Activated gamma-delta T cell treated with Interleukin-2 at 50 U/mL for 16 hours (primary cell): Measurements from ENCODE around the gene TLCD3B.
A peak's percentile ranks its signal among the peaks of the same experiment; 100 is the strongest.
"Not testable (repeated sequence)": the region's sequence is repeated elsewhere in the genome, so short reads cannot be mapped to it uniquely, and the experiment has no call there.

ENCODE experiments used
- DNase-seq: peaks from one replicate; pipeline ENCODE4 v3.0.0-alpha.2; 2020

Gene TLCD3B

DNA sequence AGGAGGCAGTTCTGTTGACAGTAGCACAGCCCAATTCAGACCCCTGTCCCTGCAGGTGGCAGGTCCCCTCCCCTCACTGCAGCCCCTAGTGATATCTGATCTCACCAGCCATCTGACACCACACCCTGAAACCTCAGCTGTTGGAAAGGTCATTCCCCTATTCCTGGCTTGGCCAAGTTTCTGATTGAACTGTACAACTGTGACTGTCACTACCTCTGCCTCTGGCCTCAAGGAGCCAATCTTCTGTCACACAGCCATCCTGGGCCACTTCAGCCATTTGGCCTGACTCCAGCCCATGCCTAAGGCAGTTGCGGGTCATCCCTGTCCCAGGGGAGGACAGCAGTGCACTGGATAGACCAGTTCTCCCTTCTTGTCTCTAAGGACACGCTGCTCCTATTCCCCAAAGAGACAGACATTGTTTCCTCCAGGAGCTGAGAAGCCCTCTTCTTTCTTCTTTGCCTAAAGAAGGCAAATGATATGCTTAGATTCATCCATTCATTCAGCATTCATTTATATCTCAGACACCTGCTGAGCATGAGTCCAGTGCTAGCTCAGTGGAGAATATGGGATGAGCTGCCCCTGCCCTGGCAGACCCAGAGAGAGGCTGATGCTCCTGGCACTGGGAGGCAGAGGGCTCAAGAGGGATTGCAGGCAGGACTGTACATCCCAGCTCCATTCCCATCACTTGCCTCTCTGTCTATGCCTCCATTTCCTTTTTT is 29.9 kb upstream of the TLCD3B start:
- no peak for DNase-seq

DNA sequence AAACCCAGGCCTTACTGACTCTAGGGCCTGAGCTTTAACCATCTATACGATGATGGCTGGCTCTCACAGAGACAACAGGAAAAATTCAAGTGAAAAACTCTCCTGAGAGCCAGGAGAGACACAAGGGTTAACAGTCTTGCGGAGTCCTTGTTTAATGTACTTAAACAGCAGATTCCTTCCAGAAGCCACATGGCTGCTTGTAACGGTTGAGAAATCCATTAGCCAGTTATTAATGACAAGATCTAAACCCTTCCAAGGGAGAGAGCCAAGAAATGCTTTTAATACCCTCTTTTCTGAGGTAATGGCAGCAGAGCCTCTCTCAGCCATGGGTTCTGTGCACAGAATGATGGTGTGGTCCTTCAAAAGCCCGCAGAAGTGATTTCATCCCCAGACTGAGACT is 29.3 kb upstream of the TLCD3B start:
- no peak for DNase-seq

DNA sequence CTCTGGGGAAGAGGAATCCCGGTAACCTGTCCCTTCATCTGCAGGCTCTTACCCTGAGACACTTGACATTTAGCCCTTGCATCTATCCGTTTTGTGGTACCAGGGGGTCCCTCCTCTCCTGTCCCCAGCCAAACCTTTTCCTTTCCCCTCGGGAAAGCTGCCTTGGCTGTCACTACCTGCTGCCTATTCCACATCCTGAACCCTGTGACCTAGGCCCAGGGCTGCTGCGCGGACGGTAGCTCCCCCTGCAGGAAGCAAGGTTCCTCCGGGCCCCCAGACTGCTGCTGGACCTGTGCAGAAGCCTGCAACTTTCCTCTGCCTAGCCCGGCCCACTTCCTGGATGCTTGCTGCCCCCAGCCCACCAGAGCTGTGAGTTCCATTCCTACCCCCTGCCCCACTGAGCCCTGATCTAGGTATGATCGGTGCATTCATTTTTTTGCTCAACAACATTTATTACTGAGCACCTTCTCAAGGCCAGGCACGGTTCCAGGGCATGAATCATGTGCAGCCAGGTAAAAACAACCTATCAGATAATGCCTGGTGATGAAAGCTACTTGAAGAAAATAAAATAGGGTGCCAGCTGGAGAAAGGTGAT is 24.0 kb upstream of the TLCD3B start:
- DNase-seq: peak; percentile 33

DNA sequence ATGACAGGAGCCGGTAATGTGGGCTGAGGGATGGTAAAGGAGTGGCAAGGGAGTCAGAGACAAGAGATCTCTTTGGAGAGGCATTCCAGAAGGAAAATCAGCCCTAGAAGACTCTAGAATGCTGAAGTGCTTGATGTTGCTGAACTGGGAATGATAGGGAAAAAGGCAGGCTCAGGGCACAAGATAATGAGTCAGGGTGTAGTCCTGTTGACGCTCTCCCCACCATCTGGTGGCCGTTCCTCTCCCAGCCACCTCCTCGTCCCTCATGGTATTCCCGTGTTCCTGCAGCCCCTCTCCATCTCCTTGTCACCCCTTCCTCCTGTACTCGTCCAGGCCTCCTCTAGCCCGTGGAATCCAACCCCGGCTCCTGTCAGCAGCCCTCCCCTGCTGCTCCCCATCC is 23.4 kb upstream of the TLCD3B start:
- DNase-seq: no peak

DNA sequence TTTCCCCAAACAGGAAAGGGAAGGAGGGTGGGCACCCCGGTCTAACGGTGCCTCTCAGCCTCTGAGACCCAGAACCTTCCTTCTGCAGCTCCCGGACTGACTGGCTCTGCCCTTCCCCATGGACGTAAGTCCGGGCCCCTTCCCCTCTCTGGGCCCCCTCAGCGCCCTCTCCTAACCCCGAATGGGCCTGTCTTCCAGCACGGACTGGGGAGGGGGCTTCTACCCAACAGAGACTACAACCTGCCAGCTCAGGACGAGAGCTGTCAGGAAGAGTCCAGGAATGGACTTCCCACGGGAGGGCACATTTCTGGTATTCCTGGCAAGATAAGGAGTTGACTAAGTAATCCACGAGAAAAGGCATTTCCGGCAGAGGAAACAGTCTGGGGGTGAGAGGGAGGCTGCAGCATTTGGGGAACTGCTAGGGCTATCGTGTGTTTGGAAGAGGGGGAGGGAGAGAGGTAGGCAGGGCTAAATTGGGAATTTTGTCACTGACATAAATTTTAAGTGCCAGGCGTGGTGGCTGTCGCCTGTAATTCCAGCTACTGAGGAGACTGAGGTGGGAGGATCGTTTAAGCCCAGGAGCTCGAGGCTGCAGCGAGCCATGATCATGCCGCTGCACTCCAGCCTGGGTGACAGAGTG is 22.4 kb upstream of the TLCD3B start:
- no peak for DNase-seq

DNA sequence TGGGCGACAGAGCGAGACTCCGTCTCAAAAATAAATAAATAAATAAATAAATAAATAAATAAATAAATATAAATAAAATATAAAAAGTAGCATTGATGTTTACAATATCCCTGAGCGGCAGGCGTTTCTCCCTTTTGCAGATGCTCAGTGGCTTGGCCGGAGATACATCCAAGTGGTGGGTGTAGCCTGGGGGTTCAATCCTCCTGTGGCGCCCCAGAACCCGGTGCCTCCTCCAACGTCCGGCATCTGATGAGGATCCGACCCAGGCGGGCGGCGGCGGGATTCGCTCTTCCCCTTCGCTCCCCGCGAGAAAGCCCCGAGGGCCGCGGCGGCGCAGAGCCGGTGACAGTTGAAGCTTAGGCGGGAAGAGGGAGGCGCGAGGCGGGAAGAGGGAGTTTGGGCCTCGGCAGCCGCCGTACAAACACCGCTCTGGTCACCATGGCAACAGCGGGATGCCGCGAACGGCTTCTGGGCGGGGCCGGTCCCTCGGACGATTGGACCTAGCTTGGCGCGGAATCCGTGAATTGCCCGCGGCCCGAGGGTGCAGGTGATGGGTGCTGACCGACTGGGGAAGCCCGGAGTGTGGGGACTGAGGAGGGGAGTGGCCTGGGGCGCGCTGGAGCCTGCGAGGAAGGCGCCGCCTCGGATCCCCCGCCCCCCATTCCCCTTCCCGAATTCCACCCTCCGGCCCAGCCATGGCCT is 21.8 kb upstream of the TLCD3B start:
- DNase-seq: peak; percentile 86

DNA sequence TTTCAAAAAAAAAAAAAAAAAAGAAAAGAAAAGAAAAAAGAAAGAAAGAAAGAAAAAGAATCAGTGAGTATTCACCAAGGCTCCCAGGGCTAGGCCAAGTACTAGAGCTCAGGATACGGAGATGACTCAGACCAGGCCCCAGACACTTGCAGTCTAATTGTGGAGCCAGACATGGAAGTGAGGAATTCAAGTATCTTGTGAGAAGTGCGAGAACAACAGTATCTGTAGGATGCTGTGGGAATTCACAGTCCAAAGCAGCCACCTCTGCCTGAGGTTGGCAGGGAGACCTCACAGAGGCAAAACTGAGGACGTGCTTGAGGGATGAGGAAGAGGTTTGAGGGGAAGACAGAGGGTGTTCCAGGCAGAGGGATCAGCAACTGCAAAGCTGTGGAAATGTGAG is 20.4 kb upstream of the TLCD3B start:
- no peak for DNase-seq

DNA sequence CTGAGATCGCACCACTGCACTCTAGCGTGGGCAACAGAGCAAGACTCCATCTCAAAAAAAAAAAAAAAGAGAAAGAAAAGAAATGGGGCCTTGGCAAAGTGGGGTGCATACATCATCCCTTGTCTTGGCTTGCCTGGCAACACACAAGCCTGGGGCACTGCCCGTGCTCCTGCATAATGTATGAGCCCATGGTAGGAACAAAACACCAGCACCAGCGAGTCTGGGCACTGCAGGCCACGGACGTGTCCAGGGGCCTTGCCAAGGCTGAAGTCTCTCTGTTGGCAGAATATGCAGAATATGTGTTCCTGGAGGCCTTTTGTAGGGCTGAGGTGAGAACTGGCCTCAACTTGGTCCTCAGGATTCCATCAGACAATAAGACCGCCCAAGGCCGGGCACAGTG is 18.8 kb upstream of the TLCD3B start:
- DNase-seq: no peak

DNA sequence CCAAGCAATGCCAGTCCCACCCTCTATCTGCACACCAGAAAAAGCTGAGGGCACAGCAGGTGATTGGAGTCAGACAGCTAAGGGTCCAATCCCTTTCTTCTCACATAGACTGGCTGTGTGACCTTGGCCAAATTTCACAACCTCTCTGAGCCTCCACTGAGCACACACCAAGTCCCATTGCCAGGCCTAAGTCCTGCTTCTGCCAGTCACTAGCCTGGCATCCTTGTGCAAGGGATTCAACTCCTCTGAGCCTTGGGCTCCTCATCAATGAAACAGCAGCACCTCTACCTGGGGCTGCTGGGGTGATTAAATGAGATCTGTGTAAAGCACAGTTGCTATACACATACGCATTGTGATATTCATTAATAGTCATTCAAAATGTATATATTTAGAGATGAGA is 15.5 kb upstream of the TLCD3B start:
- DNase-seq: no peak

DNA sequence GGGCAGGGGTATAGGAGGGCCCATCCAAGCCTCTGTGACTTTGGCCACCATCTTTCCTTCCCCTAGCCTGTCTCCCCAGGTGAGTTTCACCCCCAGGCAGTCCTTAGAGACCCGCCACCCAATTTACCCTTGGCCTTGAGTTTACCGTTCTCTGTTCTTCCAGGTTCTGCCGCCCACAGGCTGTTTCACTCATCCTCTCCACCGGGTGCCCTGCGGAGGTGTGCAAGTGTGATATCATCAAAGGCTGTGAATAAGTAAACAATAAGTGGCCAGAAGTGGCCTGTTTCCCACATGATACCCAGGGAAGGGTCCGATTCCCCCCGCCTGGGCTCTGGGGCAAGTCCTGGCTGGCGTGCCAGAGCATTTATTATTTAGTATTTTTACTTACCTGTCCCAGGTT is 15.1 kb upstream of the TLCD3B start:
- no peak for DNase-seq

DNA sequence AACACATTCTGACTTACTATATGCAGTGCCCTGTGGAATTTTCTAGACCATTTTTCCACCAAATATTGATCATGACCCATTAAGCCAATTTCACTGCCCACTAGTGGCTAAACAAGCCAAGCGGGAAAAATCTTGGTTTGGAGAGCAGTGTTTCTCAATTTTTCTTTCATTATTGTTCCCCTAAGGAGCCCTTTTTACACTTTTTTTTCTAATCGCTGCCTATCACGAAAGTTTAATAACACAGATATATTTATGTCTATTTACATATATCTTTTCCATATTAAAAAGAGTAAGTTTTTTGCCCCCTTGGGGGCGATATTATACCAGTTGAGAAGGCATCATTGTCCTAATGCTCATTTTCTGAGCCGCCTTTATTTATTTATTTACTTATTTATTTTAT is 10.8 kb upstream of the TLCD3B start:
- no peak for DNase-seq

DNA sequence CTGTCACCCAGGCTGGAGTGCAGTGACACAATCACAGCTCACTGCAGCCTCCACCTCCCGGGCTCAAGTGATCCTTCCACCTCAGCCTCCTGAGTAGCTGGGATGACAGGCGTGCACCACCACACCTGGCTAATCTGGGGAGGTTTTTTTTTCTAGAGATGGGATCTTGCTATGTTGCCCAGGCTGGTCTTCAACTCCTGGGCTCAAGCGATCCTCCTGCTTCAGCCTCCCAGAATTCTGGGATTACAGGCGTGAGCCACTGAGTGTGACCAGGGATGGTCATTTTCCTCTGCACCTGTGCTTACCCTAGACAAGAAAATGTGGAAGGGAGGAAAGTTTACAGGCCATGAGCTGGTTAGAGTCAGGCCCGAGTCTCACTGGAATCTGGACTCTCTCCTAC is 9.6 kb upstream of the TLCD3B start:
- not testable (repeated sequence) for DNase-seq

DNA sequence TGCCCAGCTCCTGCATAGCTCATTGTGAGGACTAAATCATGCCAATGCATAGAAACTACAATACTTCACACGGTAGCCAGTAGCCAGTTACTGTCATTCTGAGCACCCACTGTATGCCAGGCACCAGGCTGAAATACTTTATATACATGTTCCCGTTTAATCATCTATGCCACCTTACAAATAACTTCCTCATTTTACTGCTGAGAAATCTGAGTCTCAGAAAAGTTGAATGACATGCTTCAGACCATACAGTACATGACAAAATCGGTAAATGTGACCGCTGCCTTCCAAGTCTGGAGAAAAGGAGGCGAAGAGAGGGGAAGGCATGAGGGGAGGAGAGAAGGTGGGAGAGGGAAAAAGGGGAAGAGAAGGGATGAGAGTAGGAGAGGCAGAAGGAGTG is 9.2 kb upstream of the TLCD3B start:
- no peak for DNase-seq

DNA sequence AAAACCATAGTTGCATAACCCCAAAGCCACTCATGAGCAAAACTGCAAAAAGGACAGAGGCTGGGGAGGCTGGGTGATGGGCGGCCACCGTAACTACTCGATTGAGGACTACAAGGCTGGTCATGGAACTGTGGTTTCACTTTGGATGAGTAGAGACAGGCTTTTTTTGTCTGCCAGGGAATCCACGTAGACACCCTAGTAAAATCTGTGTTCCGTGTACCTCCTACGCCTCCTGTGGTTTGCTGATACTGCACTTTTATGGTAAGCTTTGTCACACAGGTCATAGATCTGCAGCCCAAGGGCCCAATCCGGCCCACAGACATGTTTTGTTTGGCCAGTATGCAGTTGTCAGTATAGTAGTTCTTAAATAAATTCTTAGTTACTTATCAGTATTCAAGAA is 2.2 kb upstream of the TLCD3B start:
- no peak for DNase-seq

DNA sequence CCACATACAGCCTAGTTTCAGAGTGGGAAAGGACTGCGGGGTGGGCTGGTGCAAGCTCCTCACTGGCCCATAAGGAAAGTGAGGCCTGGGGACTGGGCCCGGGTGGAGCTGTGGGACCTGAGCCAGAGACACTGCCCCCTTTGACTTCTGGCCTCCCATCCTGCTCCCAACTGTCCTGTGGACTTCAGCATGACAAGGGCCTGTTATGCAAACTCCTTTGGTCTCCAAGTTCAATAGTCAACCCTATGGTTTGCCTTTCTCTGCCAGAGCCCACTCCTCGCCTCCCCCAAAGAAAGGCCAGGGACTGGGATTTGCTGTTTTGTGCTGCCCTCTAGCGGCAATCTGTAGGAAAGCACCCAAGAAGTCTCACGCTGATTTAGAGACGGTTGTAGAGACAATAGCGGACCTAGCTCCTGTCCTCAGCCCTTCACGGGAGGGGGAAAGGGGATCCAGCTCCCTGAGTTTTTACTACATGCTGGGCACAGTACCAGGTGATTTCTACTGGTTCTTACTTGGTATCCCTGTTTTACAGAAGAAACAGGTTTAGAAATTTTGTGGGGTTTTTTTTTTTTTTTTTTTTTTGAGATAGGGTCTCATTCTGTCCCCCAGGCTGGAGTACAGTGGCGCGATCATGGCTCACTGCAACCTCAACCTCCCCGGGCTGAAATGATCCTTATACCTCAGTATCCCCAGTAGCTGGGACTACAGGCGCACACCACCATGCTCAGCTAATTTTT is 1.2 kb upstream of the TLCD3B start:
- DNase-seq: peak; percentile 52

DNA sequence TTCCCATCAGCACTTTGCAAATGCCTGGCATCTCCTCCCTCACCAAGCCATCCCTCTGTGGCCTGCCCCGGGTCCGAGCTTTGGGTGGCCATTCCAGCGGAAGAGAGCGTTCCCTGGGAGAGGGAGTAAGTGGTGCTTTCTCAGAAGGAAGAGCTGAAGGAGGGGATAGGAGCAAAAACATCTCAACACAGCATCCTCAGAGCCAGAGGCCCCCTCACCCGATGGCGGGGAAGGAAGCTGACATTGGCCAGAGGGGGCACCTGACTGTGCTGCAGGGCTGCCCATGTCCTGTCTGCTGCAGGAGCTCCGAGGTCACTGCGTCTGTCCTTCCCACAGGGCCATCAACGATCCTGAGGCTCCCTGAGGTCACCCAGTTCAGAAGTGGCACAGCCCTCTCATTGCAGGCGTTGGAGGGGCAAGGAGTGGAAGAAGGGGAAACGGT is 427 bp upstream of the TLCD3B start:
- DNase-seq: no peak

DNA sequence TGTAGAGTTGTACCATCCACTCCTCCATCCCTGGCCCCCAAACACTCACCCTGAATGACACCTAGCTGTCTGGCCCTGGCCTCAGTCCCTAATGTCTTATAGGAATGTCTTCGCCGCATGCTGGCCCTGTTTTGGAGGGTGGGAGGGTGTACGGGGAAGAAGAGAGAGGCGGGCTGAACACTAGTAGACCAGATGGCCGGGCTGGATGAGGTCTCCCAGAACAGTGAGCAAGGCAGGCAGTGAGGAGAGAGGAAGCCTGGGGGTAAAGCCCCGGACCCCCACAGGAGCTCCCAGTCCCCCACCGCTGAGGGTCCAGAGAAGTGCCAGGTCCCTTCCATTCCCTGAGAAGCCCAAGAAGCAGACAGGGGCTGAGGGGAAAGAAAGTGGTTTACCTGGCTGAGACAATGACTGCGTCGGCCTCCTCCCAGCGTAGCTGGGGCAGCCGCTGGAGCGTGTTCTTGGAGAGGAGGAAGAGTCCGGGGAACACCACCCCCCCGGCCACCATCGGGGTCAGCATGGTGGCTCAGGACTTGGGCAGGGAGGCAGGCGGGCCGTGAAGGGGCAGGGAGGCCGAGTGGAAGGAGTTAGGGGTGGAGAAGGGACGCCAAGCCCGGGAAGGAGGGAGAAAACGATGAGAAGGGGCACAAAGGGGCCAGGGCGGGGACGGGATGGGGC is 923 bp downstream of the TLCD3B start:
- no peak for DNase-seq

DNA sequence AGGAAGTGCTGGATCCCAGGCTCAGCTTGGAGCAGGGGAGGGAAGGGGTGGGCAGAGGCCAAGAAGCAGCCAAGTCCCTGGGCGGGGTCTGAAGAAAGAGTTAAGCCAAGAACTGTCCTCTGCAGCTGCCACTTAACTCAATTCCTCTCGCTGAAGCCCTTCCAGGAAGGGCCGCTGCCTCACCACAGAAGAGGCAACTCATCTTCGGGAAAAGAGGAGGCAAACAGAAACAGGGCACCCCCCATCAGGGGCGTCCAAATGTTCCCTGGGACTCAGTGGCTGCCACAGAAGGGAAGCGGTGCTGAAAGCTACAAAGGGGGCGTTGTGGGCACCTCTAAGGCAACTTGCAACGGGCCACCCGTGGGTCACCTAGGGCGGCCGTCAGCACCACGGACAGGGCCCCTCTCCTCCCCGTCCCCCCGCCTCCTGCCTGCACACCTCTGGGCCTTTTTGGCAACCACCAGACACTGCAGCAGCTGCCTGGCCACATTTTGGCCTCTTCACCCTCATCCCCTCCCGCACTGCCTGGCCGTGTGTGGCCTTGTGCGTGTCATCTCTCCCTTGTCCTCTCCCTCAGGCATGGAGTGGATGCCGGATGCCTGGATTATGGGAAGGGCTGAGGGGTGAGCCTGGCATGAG is 2.5 kb downstream of the TLCD3B start:
- DNase-seq: no peak

DNA sequence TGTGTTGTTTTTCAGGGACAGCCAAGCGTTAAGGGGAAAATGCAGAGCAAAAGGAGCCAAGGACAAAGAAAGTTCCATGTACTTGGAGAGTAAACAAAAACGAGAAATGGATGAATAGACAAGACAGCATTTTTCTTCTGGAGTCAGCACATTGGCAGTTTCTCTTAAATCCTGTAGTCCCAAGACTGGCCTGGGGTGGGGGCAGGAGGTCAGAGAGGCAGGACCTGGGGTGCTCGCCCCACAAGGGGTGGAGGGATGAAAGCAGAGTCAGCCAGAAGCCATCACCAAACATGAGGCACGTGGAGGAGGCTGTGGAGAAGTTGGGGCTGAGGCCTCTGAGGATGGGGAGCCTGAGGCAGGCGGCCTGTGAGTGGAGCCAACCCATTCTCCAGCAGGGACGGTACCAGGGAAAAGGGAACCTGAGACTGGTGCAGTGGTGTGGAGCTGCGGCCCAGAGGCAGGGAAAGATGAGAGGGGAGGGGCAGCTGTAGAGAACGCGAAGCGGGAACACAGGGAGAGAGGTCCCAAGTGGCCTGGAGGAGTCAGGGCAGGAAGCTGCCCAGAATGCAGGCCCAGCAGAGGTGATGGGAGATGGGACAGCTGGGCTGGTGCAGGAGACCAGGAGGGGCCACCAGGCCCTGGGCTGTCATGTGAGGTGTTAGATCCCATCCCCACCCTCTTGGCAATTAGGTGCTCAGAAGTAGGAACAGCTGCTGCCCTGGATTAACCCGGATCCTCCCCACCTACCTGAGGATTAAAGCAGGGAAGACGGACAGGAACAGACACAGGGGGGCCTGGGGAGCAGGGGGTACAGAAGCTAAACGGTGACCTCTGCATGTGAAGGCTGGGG is 3.3 kb downstream of the TLCD3B start:
- DNase-seq: no peak

DNA sequence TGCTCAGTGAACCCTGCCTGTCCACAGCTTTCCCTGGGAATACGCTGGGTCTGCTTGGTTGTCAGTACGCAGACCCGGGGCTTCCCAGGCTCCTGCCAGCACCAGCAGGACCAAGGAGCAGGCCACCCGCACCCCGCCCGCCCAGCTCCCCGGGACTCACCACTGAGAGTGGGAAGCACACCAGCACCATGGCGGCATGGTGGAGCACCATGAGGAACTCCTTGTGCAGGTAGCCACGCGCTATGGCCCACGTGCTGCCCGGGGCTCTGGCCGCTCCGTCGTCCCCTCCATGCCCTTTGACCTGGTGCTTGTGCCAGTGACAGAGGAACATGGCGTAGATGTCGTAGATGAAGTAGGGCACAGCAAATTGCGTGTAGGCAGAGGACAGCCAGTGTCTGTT is 4.6 kb downstream of the TLCD3B start:
- no peak for DNase-seq

DNA sequence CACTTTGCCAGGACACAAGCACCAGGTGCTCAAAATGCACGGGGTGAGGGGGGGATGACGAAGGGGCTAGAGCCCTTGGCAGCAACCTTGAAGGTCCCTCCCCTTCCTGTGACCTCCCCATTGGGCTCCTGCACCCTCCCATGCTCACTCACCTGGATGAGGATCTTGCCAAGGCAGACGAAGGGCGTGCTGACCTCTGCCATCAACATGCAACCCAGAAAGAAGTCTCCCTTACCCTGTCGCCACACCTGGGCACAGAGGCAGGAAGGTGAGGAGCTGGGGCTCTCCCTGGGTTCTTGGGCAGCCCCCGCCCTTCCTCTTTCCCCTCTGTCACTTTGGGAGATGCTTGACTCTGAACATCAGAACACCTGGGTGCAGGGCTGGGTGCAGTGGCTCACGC is 5.5 kb downstream of the TLCD3B start:
- no peak for DNase-seq
